Measurements from ENCODE around the gene HSF4. TPM values are rescaled to one million over a fixed set of nuclear protein-coding genes. Genes with fewer than 3 reads are reported as not detected.

Gene HSF4
- total and polyA plus RNA-seq, 12 donors: 9.1 to 199 (median 38.6) TPM

DNA sequence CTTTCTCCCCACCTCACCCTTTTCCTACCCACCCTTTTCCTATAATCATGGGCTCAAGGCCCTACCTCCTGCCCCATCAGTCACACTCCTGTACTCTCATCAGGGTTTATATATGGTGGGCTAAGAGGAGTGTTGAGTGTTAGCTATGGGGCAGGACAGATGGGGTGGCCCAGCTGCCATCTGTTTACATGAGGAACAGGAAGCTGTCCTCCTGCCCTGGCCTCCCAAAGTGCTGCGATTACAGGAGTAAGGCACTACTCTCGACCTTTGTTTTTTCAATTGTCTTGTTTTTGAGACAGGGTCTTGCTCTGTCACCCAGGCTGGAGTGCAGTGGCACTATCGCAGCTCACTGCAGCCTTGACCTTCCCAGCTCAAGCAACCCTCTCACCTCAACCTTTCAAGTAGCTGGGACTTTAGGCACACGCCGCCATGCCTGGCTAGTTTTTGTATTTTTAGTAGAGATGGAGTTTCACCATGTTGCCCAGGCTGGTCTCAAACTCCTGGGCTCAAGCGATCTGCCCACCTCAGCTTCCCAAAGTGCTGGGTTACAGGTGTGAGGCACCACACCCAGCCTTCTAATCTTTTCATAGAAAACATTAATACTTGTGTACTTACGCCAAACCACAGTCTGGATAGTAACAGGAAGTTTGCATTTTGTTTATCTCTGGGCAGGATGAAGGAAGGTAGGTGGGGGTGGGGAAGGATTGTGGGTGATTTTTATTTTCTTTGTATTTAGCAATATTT is 6.5 kb upstream of the HSF4 start:
- no peak for ATAC-seq
- DNase-seq: no peak
- no peaks in the 10 kb centered on the region for H3K9me3 ChIP-seq
- H3K27ac ChIP-seq: peak overlapping the region in 1 of 10 donors; percentile 95
- 81 to 84% methylated on average over 7 of the region's 7 CpGs for WGBS, 2 donors
- H3K27me3 ChIP-seq: peaks cover 0 to 20% (median 7%) of the 10 kb centered on the region in 7 donors
- TF ChIP-seq, protein P1, sequence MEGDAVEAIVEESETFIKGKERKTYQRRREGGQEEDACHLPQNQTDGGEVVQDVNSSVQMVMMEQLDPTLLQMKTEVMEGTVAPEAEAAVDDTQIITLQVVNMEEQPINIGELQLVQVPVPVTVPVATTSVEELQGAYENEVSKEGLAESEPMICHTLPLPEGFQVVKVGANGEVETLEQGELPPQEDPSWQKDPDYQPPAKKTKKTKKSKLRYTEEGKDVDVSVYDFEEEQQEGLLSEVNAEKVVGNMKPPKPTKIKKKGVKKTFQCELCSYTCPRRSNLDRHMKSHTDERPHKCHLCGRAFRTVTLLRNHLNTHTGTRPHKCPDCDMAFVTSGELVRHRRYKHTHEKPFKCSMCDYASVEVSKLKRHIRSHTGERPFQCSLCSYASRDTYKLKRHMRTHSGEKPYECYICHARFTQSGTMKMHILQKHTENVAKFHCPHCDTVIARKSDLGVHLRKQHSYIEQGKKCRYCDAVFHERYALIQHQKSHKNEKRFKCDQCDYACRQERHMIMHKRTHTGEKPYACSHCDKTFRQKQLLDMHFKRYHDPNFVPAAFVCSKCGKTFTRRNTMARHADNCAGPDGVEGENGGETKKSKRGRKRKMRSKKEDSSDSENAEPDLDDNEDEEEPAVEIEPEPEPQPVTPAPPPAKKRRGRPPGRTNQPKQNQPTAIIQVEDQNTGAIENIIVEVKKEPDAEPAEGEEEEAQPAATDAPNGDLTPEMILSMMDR (IDR thresholded peaks at IDR 0.05): no peak
- H3K4me3 ChIP-seq: peak overlapping the region in 2 of 10 donors; percentile 98 to 99
- peaks cover 0 to 7% (median 0%) of the 10 kb centered on the region in 9 donors for H3K36me3 ChIP-seq
- H3K4me1 ChIP-seq: peaks cover 21 to 54% (median 46%) of the 10 kb centered on the region in 9 donors
- intact Hi-C loops (cut with DNase I): loop anchor here in 4 of 10 donors (5.0 to 10.0 kb wide), 3 partner anchors 143 to 181 kb away; no protein-coding TSS in a partner anchor

DNA sequence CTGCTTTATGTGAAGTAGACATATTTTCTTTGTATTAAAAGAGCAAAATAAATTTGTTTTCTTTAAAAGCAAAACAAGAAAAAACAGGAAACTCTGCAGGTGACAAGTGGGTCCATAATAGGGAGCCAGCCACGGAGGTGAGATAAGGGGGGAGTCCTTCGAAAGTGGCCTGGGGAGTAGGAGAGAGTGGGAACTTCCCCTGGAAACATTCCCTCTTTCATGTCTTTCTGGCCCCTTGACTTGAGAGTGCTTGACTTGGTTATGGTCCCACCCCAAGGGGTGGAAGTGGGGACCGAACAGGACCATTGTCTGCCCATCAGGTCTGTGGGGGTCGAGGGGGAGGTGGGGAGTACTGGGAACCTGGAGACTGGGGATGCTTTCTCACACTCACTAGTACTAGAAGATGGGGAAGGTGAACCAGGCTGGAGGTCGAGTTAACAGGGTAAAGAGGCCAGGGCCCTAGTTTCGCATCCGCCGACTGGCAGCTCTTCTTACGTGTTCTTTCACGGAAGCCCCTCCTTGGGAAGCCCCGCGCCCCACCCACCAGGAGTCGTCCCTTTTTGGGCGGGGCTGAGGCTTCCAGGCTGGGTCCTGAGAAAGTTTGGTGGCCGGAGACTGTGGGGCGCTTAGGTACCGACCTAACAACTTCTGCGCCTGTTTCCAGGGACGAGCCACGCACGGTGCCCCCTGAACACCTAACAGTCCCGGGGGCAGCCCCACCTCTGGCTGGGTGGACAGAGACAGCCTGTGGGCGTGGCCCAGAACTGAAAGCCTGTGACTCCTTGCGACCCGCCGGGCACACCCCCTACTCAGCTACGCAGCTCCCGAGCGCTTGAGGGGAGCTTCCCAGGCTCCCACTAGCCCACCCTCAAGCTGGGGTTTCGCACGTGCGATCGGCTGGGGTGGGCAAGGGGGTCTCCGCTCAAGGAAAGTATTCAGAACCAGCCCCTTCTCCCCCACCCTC is 5.6 kb upstream of the HSF4 start:
- Histone ChIP-seq H3K4me3 (peak overlapping the region; percentile 81 to 99 (median 91)), H3K36me3 (peaks cover 0 to 6% (median 0%) of the 10 kb centered on the region in 9 donors), H3K9me3 (no peaks in the 10 kb centered on the region), H3K27me3 (peaks cover 0 to 29% (median 15%) of the 10 kb centered on the region in 7 donors), H3K4me1 (peaks cover 28 to 63% (median 55%) of the 10 kb centered on the region in 9 donors), H3K27ac (peak overlapping the region in 9 of 10 donors; percentile 66 to 95 (median 86))
- TF ChIP-seq, protein P1 (IDR thresholded peaks at IDR 0.05): no peak
- ATAC-seq (peak in 2 of 8 donors; percentile 2 to 4), DNase-seq (no peak)
- 7 to 9% methylated on average over 33 to 34 of the region's 34 CpGs for WGBS, 2 donors
- intact Hi-C loops (cut with DNase I): loop anchor here in 4 of 10 donors (5.0 to 10.0 kb wide), 3 partner anchors 144 to 182 kb away; no protein-coding TSS in a partner anchor

DNA sequence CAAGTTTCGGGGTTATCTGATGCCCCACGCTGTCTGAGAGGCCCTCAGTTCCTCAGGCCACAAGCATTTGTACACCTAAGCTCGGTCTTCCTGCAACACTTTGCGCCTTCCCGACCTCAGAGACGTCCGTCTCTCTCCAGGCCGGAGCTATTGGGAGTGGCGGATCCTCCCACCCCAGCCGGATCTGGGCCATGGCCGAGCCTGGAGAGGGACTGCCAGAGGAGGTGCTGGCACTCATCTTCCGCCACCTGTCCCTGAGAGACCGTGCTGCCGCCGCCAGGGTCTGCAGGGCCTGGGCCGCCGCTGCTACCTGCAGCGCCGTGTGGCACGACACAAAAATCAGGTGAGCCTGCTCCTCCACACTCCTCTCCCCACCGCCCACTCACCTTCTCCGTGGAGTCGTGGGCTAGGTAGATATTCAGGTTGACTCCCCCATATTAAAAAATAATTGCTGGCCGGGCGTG is 2.9 kb upstream of the HSF4 start:
- intact Hi-C loops (cut with DNase I): loop anchor here in 2 of 10 donors (2.0 kb wide), 1 partner anchor 21 kb away; the partner anchor contains the start of gene MATCAP1 (in 2 of the 2)
- peaks cover 35 to 74% (median 58%) of the 10 kb centered on the region in 9 donors for H3K4me1 ChIP-seq
- no peaks in the 10 kb centered on the region for H3K36me3 ChIP-seq
- TF ChIP-seq, protein P1 (IDR thresholded peaks at IDR 0.05): no peak
- peak overlapping the region in 8 of 10 donors; percentile 20 to 90 (median 58) for H3K27ac ChIP-seq
- peak overlapping the region in 8 of 10 donors; percentile 81 to 99 (median 91) for H3K4me3 ChIP-seq
- peak in 6 of 8 donors; percentile 8 to 39 (median 18) for ATAC-seq
- H3K9me3 ChIP-seq: no peaks in the 10 kb centered on the region
- peaks cover 0 to 55% (median 24%) of the 10 kb centered on the region in 7 donors for H3K27me3 ChIP-seq
- 24 to 35% methylated on average over 25 of the region's 25 CpGs for WGBS, 2 donors
- DNase-seq: peak in 1 of 2 donors; percentile 62
